HG03280 (cell line): ENCODE results near the gene CTSH.

Experiments
- ATAC-seq: cut with Tn5 transposase; IDR thresholded peaks from one replicate; pipeline ENCODE4 v1.9.1; 2021; ENCODE audit warnings: mild to moderate bottlenecking, moderate library complexity; ENCODE audit not compliant: unreplicated experiment

CTSH gene

GRCh38 chr15:78978601-78979179 lies 33.8 kb upstream of the CTSH start:
- ATAC-seq = no peak

DNA sequence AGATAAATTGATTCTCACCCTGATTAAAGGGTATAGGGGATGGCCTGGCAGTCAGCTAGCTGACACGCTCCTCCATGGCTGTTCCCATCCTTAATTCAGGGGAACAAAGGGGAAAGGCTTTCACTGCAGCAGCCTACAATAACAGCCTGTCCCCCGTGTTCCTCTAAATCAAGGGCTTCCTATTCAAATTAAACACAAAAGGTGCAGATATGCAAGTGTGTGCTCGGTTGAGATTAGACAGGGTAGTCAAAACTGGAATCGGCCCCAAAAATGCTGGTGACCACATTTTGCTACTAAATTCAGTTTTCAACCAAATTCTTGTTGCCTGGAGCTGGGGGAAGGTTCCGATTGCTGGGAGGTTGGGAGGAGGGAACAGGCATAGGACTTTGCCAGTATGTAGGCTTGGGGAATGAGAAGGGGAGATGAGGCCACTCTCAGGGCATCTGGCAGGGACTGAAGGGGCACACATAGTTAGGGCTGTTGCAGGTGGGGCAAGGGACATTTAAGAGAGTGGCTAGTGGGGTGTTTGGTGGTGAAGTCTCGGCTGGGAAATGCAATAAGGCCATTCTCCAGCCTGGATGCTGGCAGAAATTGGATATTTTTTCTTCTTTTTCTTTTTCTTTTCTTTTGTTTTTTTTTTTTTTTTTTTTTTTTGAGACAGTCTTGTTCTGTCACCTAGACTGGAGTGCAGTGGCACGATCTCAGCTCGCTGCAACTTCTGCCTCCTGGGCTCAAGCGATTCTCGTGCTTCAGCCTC lies 32.9 kb upstream of the CTSH start:
- peak; percentile 29 for ATAC-seq

- ATAC-seq = peak; percentile 53
Measured at GRCh38 chr15:78977091-78977571, 32.3 kb upstream of the CTSH start.

- ATAC-seq = peak; percentile 12
Measured at GRCh38 chr15:78976691-78977090, 31.8 kb upstream of the CTSH start.

DNA sequence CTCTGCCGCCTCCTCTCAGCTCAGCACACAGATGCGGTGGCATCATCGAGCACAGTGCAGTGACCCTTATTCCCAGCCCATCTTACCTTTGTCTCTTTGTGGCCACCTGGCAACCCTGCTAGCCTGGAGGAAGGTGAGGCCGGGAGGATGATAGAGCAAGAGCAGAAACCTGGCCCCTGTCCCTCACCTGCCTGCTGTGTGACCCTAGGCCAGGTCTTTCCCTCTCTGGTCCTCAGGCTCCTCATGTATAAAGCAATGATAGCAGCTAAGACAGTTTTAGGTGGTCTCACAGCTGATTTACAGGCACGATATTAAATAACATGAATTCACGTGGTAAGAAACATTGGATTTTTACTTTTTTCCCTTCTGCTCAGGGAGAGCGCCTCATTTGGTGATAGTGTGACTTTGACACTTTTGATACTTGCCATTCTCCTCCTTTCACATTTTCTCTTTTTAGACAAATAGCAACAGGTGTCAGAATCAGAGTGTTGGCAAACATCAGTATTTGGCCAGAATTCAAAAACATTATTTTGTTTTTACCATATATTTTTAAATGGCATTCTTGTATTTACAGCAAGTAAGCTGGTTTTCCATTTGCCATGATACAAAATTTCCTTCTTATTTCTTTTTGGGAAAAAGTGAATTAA lies 29.5 kb upstream of the CTSH start:
- ATAC-seq = no peak

DNA sequence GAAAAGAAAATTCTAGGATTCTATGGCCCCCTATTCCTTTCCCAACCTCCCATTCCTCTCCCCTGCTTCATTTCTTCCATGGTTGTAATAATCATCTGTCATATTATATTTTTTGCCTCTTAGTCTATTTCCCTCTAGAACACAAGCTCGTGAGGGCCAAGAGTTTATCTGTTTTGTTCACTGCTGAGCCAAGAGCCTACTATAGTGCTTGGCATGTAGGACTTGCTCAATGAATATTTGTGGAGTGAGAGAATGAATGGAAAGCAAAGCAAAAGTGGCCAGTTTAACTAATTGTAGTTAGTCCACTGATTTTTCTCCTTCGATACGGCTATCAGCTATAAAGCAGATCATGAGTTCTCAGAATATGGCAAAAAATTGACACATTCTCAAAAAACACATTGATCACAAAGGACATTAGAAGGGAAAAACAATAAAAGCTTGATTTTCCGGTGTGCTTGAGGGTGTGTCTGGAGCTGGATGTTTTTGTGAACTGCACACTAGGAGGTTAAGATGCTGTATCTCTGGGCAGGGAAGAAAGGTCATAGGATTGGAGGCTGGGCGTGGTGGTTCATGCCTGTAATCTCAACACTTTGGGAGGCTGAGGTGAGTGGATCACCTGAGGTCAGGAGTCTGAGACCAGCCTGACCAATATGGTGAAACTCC lies 25.0 kb upstream of the CTSH start:
- ATAC-seq = no peak

DNA sequence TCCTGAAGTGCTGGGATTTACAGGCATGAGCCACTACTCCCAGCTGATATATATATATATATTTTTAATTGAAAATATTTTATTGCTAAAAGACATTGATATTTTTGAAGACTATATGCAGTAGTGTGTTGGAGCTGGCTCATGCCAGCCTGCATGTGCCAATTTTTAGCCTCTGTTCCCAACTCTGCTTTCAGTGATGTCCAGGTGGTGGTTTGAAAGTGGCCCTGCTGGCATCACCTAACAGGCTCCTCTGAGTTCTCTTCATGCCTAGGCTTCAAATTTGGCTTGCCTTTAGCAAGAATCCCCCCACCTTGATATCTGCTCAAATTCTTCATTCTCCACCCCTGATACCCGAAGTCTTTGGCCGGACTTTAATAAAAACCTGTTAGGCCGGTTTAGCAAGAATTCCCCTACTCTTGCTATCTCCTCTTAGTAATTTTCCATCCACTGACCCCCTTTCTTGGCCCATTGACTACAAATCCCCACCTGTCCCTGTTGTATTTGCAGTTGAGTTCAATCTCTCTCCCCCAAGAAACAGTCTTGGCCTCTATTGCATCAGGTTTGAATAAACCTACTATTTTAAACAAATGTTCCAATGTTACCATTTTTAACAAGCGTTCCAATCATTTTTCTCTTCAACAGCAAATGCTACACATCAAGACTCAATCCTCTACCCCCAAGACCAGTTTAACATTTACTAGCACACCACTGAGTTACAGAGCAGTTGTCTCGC lies 23.9 kb upstream of the CTSH start:
- no peak for ATAC-seq

DNA sequence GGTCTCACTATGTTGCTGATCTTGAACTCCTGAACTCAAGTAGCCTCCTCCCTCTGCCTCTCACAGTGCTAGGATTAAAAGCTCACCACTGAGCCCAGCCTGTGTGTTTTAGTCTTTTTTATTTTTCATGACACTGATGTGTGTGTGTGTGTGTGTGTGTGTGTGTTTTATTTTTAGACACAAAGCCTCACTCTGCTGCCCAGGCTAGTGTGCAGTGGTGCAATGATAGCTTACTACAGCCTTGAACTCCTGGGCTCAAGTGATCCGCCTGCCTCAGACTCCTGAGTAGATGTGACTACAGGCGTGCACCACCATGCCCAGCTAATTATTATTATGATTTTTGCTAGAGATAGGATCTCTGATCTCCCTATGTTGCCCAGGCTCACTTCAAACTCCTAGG lies 23.3 kb upstream of the CTSH start:
- ATAC-seq = no peak

- no peak for ATAC-seq
Measured at GRCh38 chr15:78960308-78960707, 15.5 kb upstream of the CTSH start.

DNA sequence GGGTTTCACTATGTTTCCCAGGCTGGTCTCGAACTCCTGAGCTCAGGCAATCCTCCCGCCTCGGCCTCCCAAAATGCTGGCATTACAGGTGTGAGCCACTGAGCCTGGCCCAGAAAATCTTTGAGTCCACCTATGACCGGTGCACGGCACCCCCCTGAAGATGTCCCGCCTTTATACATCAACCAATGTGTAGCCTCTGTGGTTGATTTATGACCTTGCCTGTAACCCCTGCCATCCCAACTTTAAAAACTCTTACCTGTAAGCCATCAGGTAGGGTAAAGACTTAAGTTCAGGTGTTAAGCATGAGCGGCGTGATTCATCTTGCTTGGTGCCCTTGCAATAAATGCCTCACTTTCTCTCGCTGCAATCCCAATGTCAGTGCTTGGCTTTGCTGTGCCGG lies 14.5 kb upstream of the CTSH start:
- no peak for ATAC-seq

DNA sequence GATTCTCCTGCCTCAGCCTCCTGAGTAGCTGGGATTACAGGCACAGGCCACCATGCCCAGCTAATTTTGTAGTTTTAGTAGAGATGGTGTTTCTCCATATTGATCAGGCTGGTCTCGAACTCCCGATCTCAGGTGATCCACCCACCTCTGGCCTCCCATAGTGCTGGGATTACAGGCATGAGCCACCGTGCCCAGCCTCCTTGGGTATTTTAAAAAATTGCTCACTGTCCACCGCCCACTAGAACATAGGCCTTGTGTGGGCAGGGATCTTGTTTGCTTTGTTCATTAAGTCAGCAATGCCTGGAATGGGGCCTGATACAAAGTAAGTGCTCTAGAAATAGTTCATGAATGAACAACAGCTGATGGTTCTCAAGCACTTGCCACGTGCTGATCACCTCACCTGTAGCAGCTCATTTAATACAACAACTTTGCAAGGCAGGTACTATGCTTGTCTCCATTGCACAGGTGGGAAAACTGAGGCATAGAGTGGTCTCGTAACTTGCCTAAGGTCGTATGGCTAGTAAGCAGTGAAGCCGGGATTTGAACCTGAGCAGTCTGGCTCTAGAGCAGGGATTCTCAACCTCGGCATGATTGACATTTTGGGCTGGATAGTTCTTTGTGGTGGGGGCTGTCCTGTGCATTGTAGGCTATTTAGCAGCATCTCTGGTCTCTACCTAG lies 12.7 kb upstream of the CTSH start:
- ATAC-seq = no peak

DNA sequence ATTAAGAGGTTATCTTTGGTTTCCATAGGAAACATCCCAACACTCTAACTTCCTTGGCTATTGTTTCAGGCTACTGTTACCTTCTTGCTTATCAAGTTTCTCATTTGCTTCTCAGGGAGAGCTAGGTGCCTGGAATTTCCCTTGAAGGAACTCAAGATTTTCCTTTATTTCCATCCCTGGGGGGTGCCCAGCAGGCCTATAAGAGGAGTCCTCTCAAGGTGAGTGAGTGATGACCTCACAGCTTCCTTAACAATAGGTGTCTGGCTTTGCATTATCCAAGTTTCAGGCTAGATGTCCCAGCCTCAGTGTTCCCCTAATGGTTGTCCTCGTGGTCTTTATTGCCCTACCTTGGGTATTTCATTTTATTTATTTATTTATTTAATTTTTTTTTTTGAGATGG lies 12.1 kb upstream of the CTSH start:
- no peak for ATAC-seq

- ATAC-seq = no peak
Measured at GRCh38 chr15:78955355-78955754, 10.5 kb upstream of the CTSH start.

- no peak for ATAC-seq
Measured at GRCh38 chr15:78951841-78952238, 7.0 kb upstream of the CTSH start.

GRCh38 chr15:78950902-78951840 lies 6.3 kb upstream of the CTSH start:
- ATAC-seq = no peak

- ATAC-seq = no peak
Measured at GRCh38 chr15:78950343-78950742, 5.5 kb upstream of the CTSH start.

GRCh38 chr15:78949461-78949860 lies 4.6 kb upstream of the CTSH start:
- no peak for ATAC-seq

DNA sequence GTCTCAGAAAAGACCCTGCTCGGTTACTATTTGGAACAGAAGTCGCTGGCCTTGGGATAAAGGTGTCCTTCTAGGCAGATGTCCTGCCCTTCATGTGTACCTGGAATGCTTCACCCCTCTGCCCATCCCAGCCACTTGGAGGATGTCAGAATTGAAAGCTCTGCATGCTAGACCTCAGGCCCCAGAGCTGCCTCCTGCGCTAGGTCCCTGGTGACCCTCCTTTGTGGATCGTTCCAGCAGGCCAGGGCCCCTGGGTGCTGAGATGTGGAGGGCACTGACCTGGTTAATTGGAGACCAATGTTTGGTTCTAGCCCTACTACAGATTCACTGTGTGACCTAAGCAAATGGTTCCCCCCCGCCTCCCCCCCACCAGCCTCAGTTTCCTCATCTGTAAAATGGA lies 2.7 kb upstream of the CTSH start:
- ATAC-seq = no peak

- ATAC-seq = no peak
Measured at GRCh38 chr15:78946493-78946892, 1.6 kb upstream of the CTSH start.
